ENCODE results near the gene GRPEL1.

DNA sequence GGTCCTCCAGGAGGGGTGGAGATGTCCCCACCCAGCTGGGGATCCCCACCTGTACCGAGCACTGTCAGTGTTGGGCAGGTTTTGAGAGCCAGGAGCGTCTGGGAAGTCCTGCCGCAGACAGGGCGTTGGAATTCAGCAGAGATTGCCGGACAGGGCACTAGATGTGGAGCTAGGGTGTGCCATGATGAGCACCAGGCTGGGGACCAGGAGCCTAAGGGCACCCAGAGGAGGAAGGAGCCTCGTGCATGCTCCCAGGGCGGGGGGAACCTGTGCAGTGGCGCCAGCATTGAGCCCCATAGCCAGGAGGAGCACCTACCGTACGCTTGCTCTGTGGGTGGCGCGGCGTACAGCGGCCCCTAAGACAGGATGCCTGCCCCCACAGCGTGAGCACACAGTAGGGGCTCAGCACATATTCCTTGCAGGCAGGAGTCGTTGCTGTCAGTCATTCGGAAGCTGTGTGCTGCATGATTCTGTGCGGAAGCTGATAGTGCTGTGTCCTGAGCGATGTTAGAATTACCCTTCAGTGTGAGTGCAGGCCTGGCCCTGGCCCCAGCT, 43.5 kb downstream of the GRPEL1 start:
- TF ChIP-seq, protein P1, sequence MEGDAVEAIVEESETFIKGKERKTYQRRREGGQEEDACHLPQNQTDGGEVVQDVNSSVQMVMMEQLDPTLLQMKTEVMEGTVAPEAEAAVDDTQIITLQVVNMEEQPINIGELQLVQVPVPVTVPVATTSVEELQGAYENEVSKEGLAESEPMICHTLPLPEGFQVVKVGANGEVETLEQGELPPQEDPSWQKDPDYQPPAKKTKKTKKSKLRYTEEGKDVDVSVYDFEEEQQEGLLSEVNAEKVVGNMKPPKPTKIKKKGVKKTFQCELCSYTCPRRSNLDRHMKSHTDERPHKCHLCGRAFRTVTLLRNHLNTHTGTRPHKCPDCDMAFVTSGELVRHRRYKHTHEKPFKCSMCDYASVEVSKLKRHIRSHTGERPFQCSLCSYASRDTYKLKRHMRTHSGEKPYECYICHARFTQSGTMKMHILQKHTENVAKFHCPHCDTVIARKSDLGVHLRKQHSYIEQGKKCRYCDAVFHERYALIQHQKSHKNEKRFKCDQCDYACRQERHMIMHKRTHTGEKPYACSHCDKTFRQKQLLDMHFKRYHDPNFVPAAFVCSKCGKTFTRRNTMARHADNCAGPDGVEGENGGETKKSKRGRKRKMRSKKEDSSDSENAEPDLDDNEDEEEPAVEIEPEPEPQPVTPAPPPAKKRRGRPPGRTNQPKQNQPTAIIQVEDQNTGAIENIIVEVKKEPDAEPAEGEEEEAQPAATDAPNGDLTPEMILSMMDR (IDR thresholded peaks at IDR 0.05; ENCODE audit: low read depth, low read length): no peak
- TF ChIP-seq EZH2phosphoT487 (IDR thresholded peaks at IDR 0.05; ENCODE audit: low read depth): no peak
